ENCODE results near the gene CREB3L2. TPM values are rescaled to one million over a fixed set of nuclear protein-coding genes. Genes with fewer than 3 reads are reported as not detected.
"Not testable (repeated sequence)": the region's sequence is repeated elsewhere in the genome, so short reads cannot be mapped to it uniquely, and the experiment has no call there.

The CREB3L2 gene
- total RNA-seq, 2 experiments from 2014 or later: 21.0 to 24.4 TPM

DNA sequence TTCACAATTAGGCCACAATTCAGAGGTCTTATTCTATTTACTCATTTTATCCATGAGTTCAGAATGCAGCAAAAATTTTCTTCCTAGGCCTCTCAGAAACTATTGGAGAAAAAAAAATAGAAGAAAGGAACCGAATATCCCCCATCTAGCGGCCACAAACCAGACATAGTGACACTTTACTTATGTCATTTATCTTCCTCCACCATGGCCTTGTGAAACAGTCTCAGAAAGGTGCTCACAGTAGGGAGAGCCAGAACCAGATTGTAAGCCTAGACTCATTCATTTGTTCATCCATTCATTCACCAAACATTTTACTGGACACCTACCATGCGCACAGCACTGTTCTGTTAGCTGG lies 16.0 kb downstream of the CREB3L2 start:
- intact Hi-C loops (cut with micrococcal nuclease): no loop called here
- POLR2A ChIA-PET: interaction anchor here (1.4 kb wide), 1 partner anchor 14 kb away, joined by 5 read pairs; no protein-coding TSS in a partner anchor
- CTCF ChIA-PET: no interaction called here
- Mint-ChIP-seq H3K4me1 (ENCODE audit: low read depth) (no peaks in the 10 kb centered on the region), H3K4me3 (no peak overlapping the region), H3K27me3 (no peaks in the 10 kb centered on the region), H3K36me3 (ENCODE audit: low read depth) (peaks cover 27% of the 10 kb centered on the region), H3K27ac (no peak overlapping the region), H3K9me3 (peaks cover 10% of the 10 kb centered on the region)
- TF ChIP-seq, protein P1, sequence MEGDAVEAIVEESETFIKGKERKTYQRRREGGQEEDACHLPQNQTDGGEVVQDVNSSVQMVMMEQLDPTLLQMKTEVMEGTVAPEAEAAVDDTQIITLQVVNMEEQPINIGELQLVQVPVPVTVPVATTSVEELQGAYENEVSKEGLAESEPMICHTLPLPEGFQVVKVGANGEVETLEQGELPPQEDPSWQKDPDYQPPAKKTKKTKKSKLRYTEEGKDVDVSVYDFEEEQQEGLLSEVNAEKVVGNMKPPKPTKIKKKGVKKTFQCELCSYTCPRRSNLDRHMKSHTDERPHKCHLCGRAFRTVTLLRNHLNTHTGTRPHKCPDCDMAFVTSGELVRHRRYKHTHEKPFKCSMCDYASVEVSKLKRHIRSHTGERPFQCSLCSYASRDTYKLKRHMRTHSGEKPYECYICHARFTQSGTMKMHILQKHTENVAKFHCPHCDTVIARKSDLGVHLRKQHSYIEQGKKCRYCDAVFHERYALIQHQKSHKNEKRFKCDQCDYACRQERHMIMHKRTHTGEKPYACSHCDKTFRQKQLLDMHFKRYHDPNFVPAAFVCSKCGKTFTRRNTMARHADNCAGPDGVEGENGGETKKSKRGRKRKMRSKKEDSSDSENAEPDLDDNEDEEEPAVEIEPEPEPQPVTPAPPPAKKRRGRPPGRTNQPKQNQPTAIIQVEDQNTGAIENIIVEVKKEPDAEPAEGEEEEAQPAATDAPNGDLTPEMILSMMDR (IDR thresholded peaks at IDR 0.05): no peak
- no peak for DNase-seq
- no peak for ATAC-seq

DNA sequence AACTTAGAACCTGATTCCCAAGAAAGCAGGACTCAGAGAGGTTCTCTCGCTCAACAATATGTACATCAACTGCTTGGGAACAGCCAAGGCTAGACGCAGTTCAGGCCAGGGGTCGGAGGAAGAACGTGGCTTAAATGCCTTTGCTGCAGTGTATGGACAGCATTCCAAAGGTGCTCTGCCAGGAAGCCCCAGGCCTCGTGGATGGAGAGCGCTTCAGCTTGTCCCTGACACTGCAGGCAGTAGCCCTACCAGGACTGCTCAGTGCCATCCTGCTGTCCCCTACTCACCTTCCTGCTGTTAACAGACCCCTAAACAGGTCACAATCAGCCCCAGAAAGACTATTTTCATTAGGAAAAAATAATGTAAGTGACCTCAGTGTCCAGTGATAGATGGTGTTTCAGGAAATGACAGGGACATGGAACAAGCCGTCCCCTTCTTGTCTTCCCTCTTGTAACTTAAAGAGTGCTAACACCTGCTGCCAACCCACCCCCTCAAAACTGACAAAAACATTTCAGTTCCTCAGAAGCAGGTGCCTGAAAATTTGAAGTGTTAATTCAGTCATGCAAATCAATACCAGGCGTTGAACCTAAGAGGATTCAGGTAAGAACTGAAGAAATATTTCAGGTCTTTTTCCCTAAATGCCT lies 16.5 kb downstream of the CREB3L2 start:
- H3K27me3 Mint-ChIP-seq: no peaks in the 10 kb centered on the region
- TF ChIP-seq, protein P1 (IDR thresholded peaks at IDR 0.05): no peak
- H3K9me3 Mint-ChIP-seq: peaks cover 10% of the 10 kb centered on the region
- intact Hi-C loops (cut with micrococcal nuclease): no loop called here
- no peaks in the 10 kb centered on the region for H3K4me1 Mint-ChIP-seq (ENCODE audit: low read depth)
- H3K36me3 Mint-ChIP-seq (ENCODE audit: low read depth): peaks cover 27% of the 10 kb centered on the region
- ChIA-PET POLR2A (interaction anchor here (1.4 kb wide), 1 partner anchor 14 kb away, joined by 5 read pairs; no protein-coding TSS in a partner anchor), CTCF (no interaction called here)
- no peak overlapping the region for H3K4me3 Mint-ChIP-seq
- no peak overlapping the region for H3K27ac Mint-ChIP-seq
- DNase-seq (no peak), ATAC-seq (no peak)

DNA sequence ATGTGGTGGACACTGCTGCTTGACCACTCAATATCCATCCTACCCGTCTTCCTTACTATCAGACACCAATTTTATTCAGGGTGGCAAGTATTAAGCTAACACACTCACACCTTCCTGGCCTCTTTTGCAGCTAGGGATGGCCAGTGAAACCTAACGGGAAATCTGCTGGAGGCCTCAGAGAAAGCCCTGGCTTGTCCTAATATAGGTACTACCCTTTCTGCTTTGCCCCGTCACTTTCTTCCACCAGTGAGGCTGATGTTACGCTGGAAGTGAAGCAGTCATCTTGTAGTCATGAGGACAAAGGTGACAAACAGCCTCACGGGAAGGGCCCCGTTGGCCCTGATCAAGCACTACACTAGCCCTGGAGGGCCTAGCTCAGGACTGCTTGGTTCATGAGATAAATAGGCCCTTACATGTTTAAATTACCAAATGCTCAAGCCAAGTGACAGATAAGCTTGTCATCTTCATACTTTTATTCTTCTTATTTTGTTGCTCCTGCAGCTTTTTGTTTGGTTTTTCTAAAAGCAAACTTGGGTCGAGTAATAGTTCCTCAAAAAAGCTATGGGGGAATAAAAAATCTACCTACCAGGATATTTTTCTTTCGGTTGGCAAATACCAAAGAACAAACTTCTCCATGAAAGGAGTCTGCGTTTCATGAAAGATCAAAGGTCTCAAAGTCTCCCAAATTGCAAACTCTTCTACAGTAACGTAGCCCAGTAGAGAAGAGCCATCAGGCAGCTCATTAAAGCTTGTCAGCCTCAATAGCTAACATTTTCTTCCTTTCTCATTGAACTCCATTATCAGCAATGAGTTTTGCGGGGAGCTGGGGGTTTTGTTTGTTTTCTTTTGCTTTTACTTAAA lies 17.5 kb downstream of the CREB3L2 start:
- TF ChIP-seq, protein P1 (IDR thresholded peaks at IDR 0.05): no peak
- ATAC-seq (no peak), DNase-seq (no peak)
- peaks cover 31% of the 10 kb centered on the region for H3K36me3 Mint-ChIP-seq (ENCODE audit: low read depth)
- intact Hi-C loops (cut with micrococcal nuclease): no loop called here
- no peak overlapping the region for H3K27ac Mint-ChIP-seq
- ChIA-PET POLR2A (interaction anchor here (0.8 kb wide), 1 partner anchor 54 kb away, joined by 3 read pairs; no protein-coding TSS in a partner anchor), CTCF (interaction anchor here (0.6 to 1.1 kb wide), 2 partner anchors 17 to 96 kb away, joined by 3 to 4 read pairs; partner anchors contain the start of gene CREB3L2)
- no peaks in the 10 kb centered on the region for H3K27me3 Mint-ChIP-seq
- peaks cover 10% of the 10 kb centered on the region for H3K9me3 Mint-ChIP-seq
- no peak overlapping the region for H3K4me3 Mint-ChIP-seq
- no peaks in the 10 kb centered on the region for H3K4me1 Mint-ChIP-seq (ENCODE audit: low read depth)

DNA sequence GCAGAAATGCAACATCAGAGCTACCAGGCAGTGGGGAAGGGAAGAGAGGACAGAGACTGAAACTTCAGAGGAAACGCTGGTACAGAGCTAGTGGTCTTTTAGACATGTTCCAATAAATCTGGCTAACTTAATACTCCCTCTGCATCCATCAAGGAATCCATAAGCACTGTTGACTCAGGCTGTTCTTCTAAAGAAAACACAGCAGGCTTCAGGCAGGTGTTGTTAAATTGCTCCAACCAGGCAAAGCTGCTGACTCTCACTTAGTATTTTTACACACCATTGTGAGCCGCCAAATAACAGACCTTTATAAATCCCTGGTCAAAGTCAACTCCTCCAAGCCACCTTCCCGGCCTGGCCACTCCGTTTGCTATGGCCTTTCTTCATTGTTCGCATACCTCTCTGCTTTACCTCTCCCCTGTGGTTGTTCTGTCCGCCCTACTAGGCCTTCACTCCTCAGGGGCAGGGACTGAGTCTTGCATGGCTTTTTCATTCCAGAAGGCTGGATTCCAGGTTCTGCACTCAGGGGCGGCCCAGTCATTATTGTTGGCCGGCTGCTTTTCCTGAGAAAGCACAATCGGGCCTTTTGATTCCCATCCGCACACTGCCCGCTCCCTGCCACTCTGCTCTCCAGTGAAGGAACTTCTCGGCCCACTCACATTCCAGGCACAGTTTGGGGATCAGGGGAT lies 18.4 kb downstream of the CREB3L2 start:
- peaks cover 10% of the 10 kb centered on the region for H3K9me3 Mint-ChIP-seq
- ATAC-seq: no peak
- ChIA-PET CTCF (interaction anchor here (1.1 kb wide), 1 partner anchor 18 kb away, joined by 4 read pairs; the partner anchor contains the start of gene CREB3L2), POLR2A (interaction anchor here (0.8 kb wide), 1 partner anchor 53 kb away, joined by 3 read pairs; no protein-coding TSS in a partner anchor)
- peaks cover 31% of the 10 kb centered on the region for H3K36me3 Mint-ChIP-seq (ENCODE audit: low read depth)
- DNase-seq: no peak
- intact Hi-C loops (cut with micrococcal nuclease): no loop called here
- TF ChIP-seq, protein P1 (IDR thresholded peaks at IDR 0.05): no peak
- no peaks in the 10 kb centered on the region for H3K4me1 Mint-ChIP-seq (ENCODE audit: low read depth)
- H3K27me3 Mint-ChIP-seq: no peaks in the 10 kb centered on the region
- no peak overlapping the region for H3K27ac Mint-ChIP-seq
- no peak overlapping the region for H3K4me3 Mint-ChIP-seq

DNA sequence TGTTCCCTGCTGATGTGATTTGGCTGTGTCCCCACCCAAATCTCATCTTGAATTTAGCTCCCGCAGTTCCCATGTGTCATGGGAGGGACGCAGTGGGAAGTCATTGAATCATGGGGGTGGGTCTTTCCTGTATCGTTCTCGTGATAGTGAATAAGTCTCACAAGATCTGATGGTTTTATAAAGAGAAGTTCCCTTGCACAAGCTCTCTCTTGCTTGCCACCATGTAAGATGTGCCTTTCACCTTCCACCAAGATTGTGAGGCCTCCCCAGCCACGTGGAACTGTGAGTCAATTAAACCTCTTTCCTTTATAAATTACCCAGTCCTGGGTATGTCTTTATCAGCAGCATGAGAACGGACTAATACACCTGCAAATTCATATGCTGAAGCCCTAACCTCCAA lies 19.5 kb downstream of the CREB3L2 start:
- H3K36me3 Mint-ChIP-seq (ENCODE audit: low read depth): peaks cover 31% of the 10 kb centered on the region
- DNase-seq; H3K4me3 Mint-ChIP-seq; intact Hi-C loops (cut with micrococcal nuclease); H3K27ac Mint-ChIP-seq; H3K4me1 Mint-ChIP-seq (ENCODE audit: low read depth); H3K27me3 Mint-ChIP-seq; ATAC-seq; POLR2A ChIA-PET; H3K9me3 Mint-ChIP-seq: not testable (repeated sequence)
- CTCF ChIA-PET: interaction anchor here (1.2 kb wide), 1 partner anchor 27 kb away, joined by 3 read pairs; no protein-coding TSS in a partner anchor

Data from activated CD8-positive, alpha-beta T cell treated with anti-CD3 and anti-CD28 coated beads for 36 hours (primary cell).